ENCODE results near the gene GID8.
A peak's percentile ranks its signal among the peaks of the same experiment; 100 is the strongest.

Gene GID8

GRCh38 chr20:62923669-62924441, 14.1 kb upstream of the GID8 start:
- DNase-seq = no peak

DNA sequence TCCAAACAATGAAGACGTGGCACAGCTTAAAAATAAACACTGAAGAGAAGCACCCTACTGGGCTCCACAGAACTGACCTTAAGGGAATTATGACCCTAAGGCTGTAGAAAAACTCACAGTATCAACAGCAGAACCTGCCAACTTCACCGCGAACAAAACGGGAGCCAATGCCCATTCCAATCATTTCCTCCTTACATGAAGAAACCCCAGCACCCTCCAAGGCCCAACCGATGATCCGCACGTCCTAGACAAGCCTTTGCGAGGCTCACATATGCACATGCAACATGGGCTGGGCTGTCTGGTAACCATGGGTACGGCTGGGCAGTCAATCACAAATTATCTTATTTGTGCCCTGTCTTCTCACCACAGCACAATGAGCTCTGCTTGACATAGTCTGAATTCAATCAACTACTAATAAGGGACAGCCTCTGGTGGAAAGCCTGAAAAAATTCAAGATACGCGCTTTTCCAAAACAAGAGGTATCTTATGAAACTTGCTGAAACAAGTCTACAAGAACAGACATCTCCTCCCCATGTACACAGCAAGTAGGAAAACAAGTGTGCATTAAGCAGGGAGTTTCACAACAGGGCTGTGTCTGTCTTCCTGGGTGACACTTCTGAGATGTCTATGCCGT, 13.4 kb upstream of the GID8 start:
- DNase-seq = no peak

DNA sequence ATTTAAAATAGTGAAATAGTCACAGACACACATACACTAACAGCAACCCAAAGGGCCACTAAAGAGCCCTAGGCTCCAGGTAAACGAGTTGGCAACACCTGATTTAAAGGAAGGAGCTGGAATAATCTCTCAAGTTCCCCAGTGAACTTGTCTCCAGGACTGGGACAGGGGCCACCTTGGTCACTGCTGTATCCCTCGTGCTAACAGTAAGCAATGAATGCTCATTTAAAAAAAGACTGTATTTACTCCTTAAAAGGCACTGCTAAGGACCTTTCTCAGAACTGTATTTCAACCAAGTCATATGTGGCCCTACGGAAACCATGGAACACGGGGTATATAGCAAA, 12.9 kb upstream of the GID8 start:
- no peak for DNase-seq

DNA sequence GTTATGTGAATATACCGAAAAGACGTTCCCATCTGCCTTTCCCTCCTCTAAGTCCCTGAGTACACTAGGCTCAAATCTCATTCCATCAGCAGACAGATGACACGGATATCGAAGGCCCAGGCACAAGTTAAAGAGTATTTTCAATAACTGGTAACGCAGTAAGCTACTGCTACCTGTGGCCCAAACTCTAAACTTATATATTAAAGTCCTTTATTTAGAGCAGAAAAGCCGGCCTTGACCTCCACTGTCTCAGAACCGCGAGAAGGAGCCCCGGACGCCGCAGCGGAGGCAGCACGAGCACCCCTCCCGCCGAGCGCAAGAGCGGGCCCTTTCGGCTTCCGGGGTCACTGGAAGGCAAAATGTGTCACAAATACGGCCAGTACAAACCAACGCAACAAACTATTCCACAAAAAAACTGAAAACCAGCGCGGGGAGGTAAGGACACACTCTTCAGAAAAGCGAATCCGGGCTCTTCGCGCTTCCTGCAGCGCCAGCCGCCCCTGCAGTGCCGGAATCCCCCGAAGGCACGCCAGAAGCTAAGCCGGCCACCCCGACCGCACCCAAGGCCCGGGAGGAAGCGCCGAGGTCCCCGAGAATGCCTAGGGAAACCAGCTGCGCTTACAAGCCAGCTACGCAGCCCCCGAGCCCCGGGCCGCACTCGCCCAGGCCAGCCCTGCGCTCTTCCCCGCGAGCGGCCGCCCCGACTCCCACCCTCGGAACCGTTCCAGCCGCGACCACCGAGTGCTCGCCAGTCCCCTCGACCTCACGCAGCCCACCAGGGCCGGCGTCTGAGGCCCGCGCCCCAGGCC, 12.3 kb upstream of the GID8 start:
- DNase-seq = no peak

- peak; percentile 49 for DNase-seq
Observed at GRCh38 chr20:62926229-62927127, 11.5 kb upstream of the GID8 start, which contains the start of gene DIDO1. Gene DIDO1 (minus strand): TSS chr20:62926505.

DNA sequence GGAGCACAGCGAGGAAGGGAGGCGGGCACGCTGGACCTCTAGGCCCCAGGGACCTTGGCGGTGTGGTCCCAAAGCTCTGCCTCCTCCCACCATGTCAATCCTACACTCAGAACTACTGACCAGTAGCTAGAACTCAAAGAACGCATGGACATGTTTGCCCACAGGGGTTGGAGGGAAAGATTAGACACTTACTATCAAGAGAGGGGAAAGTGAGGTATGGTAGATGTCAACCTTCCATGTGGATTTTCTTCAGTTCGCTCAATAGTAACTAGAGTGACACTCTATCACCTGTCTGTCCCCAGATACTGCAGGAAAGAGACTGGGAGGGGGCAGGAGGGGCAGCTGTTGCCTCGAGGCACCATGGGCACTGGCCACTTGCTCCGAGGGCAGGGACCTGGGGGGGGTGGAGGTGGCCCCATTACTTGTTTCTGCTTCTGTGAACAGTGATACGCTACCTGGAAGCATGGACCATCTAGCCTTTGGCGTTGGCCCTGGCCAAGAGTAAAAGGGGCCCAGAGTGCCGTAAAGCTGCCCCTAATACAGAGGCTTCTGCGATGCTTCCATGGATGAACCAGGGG, 10.7 kb upstream of the GID8 start:
- DNase-seq = no peak

DNA sequence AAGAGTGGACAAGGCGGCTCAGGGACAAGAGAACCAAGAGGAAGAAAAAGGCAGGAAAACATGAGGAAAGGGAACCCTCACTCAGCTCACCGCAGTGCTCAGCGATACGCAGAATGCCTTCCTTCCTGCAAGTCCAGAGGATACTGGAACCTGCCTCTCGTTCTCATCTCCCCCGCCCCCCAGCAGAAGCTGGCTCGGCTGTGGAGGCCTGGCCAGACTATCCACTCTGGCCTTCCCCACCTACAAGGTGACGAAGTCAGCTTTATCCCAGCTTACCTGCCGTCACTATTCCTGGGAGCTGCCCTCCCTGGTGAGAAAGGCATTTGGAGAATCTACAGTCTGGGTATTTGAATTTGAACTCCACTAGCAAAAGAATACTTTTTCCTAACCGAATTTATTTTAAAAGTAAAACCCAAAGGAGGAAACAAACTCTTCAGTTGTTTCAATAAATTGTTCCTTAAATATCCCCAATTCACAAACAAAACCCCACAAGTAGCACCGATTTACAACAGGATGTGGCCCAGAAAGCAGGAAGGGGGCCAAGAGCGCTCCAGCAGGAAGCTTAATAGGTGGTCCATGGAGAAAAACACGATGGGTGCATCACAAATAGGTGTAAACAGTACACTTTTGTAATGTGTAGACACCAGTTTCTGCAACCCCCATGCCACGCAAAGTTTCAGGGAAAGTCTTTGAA, 9.6 kb upstream of the GID8 start:
- DNase-seq = no peak

DNA sequence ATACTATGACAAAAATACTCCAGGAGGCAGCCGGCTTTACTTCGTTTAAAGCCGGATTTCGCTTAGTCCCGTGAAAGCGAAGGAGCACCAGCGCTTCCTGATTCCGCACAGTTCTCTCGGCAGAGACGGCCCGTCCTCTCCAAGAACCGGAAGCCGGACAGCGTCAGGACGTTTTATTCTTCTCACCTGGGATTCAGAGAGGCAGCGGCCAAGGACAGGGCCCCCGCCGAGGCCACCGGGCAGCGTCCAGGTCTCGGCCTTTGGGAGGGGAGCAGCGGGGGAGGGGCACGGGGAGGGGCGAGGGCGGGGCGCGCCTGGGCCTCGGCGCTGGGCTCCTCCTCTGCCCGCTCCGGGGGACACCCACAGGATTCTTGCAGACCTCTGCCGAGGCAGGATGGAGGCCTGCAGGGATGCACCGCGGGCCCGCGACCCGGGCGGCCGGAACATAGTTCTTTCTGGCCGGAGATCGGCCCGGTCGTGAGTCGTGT, 8.9 kb upstream of the GID8 start:
- DNase-seq = no peak

- no peak for DNase-seq
Observed at GRCh38 chr20:62931464-62931863, 6.5 kb upstream of the GID8 start.

GRCh38 chr20:62933966-62934365, 4.0 kb upstream of the GID8 start:
- no peak for DNase-seq

- DNase-seq = no peak
Observed at GRCh38 chr20:62935204-62935967, 2.6 kb upstream of the GID8 start.

DNA sequence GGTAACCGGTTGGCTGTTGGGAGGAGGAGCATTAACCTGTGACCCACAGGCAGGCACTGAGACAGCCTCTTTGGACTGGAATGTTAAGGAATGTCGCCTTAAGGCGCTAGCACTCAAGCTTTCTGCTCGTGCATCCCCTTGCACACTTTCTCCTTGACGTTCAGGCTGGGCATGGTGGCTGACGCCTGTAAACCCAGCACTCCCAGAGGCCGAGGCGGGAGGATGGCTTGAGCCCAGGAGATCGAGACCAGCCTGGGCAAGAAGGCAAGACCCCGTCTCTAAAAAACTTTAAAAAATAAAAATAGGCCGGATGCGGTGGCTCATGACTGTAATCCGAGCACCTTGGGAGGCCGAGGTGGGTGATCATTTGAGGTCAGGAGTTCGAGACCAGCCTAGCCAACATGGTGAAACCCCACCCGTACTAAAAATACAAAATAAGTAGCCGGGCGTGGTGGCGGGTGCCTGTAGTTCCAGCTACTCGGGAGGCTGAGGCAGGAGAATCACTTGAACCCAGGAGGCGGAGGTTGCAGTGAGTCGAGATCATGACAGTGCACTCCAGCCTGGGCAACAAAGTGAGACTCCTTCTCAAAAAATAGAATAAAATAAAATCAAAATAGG, 1.9 kb upstream of the GID8 start:
- DNase-seq = no peak

DNA sequence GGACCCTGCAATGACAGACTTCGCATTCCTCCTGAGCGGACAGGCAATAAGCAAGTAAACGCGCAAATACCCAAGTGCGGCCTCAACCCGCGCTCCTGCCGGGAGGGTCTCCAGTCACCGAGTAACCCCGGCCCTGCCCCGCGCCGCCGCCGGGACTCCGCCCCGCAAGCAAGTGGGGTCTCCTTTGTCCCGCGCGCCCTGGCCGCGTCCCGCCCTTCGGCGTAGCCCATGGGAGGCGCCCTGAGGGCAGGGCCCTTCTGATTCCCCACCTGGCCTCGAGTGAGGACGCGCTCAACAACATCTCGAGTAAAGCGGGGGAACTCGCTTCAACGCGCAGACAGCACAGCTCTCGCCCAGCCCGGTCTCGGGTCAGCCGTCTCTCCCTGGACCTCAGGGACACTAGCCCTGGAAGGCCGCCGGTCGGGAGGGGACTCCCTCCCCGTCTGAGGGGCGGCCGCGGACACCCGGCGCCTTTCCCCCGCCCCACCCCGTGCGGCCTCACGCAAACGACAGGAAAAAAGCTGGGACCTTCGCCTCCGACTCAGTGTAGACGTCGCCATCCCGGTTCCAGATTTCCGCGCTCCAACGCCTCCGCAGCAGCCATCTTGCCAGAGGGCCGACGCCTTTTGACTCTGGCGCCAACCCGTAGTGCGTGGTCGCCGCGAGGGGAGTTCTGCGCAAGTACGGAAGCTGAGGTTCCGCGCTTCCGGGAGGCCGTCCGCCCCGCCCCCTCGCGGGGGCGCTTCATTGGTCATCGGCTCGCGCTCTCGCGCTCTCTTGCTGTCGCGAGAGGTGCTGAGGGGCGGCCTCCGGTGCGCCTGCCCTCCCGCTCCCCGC, 461 bp upstream of the GID8 start:
- peak; percentile 88 for DNase-seq

GRCh38 chr20:62940875-62941274, 2.9 kb downstream of the GID8 start:
- no peak for DNase-seq

GRCh38 chr20:62941792-62942191, 3.8 kb downstream of the GID8 start:
- no peak for DNase-seq

GRCh38 chr20:62942456-62942855, 4.5 kb downstream of the GID8 start:
- no peak for DNase-seq

GRCh38 chr20:62943396-62943795, 5.4 kb downstream of the GID8 start:
- DNase-seq = no peak

DNA sequence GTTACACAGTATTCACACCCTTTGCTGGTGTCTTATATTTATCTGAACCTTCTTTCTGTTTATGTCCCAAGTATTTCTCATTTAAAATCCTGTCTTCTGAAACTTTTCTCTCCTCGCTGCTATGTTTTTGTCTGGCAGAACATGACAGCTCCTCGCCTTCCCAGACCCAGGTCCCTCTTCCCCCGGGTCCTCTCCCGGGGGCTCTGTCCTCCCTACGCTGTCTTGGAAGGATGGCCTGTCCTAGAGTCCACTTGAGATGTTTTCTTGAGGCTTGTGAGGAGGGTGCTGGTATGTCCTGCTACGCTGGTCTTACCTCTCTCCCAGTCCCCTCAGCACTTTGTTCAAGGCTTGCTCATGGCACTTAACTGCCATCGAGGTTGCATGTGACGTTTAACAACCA, 6.2 kb downstream of the GID8 start:
- DNase-seq = no peak

GRCh38 chr20:62944746-62945145, 6.8 kb downstream of the GID8 start:
- no peak for DNase-seq

Measured in NCI-H1694 treated with DMSO at 0.1 percent for 48 hours (cell line).